Activated CD4-positive, alpha-beta T cell treated with anti-CD3 and anti-CD28 coated beads, Interleukin-2, Interleukin-6, amounts not matched to agents 100 ng/mL and 50 ng/mL, durations not matched to agents 16 hours and 8 hours (primary cell): ENCODE data around the gene ACOT11.
"Not testable (repeated sequence)": the region's sequence is repeated elsewhere in the genome, so short reads cannot be mapped to it uniquely, and the experiment has no call there.

Source experiments
- DNase-seq: peaks from one replicate; pipeline ENCODE4 v3.0.0-alpha.2; 2020

Gene ACOT11

DNA sequence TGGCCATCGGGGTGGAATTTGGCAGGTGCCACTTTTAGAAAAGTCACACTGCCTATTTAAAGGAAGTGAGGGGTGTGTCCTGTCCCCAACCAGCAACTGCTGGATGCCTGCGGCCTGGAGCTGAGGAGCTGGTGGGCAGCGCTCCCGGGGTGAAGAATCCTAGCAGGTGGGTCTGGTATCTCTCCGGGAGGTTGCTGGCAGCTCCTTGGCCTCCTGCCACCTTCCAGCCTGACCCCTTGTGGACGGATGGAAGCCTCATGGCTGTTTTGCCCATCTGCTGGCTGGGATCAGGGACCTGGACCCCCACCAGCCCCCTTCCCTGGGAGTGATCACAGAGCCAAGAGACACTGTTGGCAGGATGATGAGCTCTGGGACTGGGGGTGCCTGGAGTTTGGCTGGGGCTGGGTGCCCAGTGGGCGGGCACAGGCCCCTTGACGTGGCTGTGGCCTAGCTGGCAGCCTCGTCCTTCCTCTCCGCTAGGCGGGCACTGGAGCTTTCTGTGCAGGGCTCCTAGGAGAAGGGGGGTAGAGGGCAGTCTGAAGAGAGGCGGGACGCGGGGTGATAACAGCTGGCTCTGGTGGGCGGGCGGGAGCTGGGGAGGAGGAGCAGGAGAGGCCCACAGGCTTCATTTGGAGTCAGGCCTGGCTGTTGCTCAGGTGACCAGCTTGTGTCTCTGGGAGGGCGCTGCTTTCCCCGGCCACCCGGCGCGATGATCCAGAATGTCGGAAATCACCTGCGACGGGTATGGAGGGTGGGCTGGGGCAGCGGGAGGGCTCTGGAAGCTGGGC, at the start of gene ACOT11:
TSS of gene ACOT11 (plus strand) at position 628 of the 788 bp plus-strand sequence. CDS start at position 710, 82 bp downstream.
- DNase-seq: no peak

DNA sequence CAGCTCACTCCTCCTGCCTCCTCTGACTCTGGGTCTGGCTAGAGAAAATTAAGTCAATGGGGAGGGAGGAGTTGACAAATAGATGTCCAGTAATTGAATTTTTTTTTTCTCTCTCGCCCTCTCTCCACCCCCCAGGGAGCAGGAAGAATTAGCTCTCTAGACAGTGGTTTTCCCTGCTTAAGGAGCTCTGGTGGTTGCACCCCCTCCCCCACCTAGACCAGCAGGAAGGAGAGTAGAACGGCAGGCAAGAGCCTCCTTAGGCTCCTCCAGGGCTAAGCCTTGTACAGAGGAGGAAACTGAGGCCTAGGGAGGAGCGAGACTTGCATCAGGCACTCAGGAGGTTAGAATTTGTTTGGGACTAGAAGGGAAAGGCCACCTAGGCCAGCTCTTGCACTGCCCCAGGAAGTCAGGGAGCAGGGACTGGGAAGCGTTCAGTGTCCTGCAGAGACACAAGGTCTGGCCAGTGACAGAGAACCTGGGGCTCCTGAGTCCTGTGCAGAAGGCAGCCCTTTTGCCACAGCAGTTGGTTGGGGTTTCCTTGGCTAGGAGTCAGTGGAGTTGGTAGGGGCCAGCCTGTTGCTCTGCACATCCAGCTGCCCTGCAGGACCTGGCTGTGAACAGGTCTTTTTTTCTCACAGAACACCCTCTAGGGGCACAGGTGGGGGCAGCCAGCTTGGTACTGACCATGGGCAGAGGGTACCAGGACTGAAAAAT, 49.5 kb upstream of the ACOT11 start:
- no peak for DNase-seq

DNA sequence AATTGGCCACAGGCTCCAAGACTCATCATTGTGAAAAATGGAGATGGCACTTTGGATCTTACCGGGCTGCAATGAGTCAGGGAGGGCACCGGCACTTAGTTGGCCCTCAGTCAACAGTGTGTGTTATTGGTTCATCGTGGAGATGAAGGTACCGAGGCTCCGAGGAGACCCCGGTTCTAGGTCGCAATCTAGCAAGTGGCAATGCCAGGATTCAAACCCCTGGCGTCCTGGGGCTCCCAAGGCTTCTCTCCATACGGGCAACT, 49.0 kb upstream of the ACOT11 start:
- DNase-seq: no peak

DNA sequence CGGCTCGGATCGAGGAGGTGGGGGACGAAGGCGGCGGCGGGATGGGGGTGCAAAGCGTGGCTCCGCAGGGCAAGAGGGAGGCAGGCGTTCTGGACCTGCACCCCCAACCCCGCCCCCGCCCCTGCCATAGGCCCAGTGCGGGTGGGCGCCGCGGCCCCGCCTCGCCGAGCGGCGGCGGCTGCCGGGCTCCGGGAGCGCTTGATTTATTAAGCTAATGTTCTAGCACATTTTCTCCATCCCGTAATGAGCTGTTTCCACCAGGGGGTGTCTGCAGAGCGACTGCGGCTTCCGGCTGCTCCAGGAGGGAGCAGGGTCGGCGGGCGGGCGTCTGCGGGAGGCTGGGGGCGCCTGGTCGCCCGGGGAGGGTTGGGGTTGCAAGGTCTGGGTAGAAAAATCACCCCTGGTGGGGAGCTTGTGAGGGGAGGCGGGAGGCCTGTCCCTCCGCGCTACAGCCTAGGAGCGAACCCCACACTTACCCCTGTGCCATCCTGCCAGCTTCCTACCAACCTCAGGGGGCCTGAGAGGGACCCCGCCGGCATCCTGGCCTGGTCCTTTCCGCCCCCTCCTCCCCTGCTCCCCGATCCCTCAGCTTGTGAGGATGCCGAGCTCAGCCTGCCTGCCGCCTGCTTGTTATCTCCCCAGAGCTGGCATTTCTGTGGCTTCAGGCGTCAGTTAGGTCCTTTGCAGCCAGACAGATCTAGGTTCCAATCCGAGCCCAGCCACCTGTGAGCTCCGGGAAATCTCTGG, 48.5 kb upstream of the ACOT11 start:
- DNase-seq: peak; percentile 43

DNA sequence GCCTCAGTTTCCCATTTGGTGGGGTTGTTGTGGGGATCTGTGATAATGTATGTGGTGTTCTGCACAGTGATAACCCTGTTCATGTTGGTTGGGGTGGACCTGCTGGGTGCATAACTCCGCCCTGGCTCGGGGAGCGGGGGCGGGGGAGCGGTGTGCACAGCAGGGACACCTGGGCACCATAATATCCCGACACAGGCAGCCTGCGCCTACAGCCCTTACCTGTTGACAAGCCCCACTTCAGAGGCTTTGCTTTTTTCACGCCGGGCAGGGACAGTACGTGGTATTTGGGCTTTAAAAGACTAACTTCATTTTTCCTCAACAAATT, 48.0 kb upstream of the ACOT11 start:
- DNase-seq: no peak

DNA sequence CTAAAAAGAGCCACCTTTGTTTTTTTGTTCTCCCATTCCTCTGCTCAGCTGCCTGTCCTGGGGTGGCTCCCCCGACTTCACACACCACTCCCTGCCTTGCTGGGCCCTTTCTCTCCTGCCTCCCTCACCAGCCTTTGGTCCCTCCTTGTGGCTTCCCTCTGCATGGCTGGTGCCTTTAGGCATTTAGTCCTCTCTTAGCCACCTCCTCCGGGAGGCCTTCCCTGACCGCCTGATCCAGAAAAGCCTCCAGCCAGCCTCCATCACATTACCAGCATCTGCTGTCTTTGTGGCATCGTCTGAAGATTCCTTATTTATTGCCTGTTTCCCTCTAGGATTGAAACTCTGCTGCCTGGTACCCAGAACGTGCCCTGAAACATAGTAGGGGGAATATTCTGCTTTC, 46.2 kb upstream of the ACOT11 start:
- no peak for DNase-seq

DNA sequence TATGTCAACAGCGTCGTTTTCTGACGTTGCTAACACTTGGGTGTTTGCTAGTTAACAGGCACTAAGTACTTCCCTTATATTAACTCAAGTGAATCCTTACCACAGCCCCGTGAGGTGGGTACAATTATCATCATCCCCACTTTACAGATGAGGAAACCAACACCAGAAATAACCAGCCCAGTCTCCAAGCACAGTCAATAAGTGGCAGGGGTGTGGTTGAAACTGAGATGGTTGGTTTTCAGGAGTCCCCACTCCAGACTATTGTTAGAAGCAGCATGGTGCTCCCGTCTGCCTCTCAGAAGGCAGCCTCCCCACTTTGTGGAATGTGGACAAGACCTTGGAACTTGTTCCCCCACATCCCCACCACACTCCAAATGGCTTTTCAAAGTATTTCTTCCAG, 45.7 kb upstream of the ACOT11 start:
- no peak for DNase-seq

DNA sequence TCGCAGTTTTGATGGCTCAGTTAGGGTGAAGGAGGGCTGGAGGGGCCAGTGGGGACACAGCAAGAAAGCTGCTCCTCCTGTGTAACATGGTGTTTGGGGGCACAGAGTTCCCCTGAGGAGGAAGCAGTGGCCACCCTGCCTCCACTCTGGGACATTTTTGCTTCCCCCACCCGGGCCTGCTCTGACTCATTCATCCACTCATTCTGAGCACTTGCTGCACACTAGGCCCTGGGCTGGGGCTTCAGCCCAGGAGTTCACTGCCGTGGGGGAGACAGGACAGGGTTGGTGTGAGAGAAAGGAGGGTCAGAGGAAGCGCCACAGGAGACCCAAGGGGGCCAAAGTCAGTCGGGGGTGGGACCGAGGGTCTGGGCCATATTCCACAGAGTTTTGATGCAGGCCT, 41.4 kb upstream of the ACOT11 start:
- no peak for DNase-seq

DNA sequence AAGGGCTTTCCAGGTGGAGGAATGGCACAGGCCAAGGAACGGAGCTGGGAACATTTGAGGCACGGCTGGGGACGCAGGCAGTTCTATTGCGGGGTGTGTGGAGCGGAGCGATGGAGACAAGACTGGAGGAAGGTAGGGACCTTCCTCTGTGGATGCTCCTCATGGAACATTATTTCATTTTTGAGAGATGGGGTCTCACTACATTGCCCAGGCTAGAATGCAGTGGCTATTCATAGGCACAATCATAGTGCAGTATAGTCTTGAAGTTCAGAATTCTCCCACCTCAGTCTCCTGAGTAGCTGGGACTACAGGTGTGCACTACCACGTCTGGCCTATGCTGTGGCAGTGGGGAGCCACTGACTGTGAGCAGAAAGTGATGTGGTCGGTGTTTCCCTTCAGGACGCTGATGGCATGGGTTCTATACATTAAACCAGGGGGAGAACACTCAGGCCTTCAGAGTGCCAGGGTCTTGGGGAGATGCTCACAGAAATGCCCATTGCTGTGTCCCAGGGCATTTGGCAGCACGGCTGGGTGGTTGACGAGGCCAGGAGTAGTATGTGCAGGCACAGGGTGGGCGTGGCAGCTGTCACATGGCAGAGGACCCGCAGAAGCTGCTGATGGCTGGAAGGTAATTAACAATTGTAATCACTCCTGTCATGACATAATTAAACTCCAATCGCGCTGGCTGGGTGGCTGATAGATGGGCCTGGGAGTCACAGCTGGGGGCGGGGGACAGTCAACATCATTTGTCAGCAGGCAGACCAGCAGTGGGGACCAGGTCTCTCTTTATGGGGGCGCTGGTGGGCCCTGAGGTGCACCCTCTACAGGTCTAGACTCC, 40.8 kb upstream of the ACOT11 start:
- DNase-seq: no peak

DNA sequence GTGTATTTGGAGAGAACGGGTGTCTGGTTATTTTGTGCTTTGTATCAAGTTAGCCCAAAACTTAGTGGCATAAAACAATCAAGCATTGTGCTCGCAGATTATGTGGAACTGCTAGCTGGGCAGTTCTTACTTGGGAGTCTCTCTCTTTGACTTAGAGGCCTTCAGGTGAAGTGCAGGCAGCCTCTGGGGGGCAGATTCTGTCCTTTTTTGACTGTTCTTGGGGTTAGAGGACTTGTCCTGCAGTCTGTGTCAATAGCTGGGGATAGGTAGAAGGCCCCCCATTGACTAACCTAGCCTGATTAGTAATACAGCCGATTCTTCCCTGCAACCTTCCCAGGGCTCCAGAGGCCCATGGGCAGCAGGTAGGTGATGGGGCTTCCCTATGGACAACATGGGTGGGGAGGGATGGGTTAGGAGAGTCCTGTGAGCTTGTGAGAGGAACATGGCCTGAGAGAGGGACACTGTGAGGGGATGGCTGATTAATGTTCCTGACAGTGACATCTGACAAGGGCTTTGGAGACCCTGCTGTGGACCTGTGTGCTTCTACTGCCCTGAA, 37.2 kb upstream of the ACOT11 start:
- DNase-seq: no peak

DNA sequence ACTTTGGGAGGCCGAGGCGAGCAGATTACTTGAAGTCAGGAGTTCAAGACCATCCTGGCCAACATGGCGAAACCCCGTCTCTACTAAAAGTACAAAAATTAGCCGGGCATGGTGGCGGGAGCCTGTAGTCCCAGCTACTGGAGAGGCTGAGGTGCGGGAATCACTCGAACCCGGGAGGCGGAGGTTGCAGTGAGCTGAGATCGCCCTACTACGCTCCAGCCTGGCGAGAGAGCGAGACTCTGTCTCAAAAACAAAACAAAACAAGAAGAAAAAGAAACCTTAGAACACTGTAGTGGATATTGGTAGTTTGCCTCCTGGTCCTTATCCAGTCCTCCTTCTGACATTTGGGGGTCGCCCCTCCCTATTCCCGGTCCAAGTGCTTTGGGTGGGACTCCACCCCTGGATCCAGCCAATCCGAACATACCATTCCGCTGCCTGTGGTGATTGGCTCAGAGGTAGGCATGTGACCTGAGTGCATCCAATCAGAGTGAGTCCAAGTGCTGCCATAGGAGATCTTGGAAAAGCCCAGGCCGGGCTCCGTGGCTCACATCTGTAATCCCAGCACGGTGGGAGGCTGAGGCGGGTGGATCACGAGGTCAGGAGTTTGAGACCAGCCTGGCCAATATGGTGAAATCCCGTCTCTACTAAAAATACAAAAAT, 34.0 kb upstream of the ACOT11 start:
- DNase-seq: not testable (repeated sequence)

DNA sequence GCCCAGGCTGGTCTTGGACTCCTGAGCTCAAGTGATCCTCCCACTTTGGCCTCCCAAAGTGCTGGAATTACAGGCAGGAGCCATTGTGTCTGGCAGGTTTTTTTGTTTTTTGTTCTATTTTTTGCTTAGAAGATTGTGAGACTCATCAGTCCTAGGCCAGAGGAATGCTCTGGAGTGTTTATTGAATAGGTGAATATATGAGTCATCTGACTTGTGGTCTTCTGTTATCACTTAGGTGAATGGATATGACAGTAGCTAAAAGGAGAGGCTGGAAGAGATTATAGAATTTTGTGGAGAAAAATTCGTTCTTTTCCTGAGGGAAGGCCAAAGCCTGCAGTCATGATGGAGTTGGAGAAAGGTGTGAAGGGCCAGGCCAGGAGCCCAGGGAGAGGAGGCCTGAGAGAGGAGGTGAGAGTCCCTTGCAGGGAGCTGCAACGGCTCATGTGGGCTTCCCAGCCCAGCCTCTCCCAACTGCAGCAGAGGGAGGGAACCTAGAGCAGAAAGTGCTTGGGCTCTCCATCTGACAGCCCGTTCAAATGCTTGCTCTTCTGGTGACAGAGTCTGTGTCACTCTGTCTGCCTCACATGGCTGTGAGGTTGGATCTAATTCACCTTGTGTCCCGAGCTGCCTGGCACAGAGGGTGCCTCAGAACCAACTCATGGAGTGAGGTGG, 31.6 kb upstream of the ACOT11 start:
- no peak for DNase-seq

DNA sequence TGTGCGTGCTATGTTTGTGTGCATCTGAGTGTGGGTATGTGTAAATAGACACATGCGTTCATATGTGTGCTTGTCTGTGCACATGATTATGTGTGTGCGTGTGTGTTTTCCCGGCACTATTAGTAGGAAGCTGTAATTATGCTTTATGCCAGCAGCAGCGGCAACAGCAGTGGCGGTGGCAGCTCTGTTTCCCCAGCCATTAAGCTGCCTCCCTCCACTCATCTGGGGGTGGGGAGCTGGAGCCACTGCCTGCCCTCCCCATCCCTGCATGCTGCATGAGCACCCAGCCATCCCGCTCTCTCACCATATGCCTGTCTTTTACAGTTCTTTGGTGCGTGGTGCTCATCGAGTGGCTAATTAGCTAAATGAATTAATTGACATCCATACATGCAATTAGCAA, 30.5 kb upstream of the ACOT11 start:
- no peak for DNase-seq

DNA sequence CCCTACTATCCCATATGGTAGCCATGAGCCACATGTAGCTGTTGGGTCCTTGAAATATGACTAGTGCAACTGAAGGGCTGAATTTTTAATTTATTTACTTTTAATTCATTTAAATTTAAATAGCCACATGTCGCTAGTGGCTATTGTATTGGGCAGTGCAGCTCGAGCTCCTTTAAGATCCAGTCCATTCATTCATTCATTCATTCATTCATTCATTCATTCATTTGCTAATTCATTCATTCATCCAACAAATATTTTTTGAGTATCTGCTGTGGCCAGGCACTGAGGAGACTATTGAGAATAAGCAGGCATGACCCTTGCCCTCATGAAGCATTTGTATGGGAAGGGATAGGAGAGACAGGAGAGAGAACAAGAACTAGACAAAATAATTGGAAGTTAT, 29.5 kb upstream of the ACOT11 start:
- no peak for DNase-seq

DNA sequence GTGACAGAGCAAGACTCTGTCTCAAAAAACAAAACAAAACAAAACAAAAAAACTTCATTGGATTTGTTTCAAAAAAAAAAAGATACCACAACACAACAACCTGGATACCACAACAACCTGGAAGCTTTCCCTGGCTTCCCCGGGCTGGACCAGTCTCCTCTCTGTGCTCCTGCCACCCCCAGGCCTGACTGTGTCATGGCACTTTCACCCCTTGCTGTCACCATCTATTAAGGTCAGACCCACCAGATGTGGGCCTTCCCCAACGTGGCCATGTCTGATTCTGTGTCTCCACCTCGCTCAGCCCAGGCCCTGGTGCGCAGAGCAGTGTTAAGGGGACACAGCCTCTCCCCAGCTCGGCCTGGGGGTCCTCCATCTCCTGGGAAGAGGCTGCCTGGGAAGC, 28.3 kb upstream of the ACOT11 start:
- DNase-seq: no peak

DNA sequence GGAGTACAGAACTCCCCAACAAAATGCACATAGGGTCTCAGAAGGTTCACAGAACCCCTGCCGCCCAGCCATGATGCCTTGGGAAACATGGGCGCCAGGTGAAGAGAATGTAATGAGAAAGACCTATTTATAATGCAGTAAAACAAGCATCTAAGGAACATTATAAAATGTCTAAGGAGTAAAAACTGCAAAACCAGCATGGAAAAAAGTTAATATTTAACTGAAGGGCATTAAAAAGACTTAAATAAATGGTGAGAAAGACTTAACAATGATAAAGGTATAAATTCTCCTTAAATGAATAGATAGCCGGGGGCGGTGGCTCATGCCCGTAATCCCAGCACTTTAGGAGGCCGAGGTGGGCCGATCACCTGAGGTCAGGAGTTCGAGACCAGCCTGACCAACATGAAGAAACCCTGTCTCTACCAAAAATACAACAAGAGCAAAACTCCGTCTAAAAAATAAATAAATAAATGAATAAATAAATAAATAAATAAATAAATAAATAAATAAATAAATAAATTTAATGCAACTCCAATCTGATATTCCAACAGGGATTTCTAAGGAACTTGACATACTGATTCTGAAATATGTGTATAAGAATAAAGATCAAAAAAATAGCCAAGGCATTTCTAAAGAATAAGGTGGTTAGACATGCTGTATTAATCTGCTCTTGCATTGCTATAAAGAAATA, 27.3 kb upstream of the ACOT11 start:
- no peak for DNase-seq

DNA sequence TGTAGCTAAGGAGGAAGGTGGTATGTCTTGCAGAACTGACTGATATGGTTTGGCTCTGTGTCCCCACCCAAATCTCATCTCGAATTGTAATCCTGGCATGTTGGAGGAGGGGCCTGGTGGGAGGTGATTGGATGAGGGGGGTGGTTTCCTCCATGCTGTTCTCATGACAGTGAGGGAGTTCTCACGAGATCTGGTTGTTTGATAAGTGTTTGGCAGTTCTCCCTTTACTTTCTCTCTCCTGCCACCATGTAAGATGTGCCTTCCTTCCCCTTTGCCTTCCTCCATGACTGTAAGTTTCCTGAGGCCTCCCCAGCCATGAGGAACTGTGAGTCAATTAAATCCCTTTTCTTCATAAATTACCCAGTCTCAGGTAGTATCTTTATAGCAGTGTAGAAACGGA, 21.5 kb upstream of the ACOT11 start:
- DNase-seq: not testable (repeated sequence)

DNA sequence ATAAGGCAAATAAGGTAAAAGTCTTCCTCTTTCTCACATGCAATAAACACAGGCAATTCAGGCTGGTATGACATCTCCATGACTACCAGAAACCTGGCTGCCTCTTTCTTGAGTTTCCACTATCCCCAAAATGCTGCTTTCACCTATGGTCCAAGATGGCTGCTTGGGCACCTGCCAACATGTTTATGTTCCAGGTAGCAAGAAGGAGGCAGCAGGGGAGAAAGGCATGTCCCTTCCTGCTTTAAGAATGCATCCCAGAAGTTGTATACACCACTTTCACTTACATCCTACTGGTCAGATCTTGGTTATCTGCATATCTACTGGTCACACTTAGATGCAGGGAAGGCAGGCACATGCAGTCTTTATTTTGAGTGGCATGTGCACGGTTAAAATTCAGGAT, 19.4 kb upstream of the ACOT11 start:
- no peak for DNase-seq

DNA sequence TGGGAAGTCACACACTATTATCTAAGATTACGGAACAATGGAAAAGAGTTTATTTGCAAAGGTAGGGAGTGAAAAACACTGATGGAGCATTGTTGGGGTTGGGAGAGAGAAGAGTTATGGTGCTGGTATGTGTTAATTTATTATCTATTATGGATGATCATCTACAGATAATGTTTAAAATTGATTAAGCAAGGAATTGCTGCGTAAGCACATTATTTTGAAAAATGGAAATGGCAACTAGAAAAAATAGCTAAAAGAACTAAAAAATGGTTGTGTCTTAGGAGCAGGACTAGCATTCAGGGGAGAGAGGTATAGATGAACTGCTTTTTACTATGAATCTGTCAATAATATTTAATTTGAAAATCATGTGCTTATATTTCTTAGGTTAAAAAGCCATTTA, 16.0 kb upstream of the ACOT11 start:
- DNase-seq: no peak

DNA sequence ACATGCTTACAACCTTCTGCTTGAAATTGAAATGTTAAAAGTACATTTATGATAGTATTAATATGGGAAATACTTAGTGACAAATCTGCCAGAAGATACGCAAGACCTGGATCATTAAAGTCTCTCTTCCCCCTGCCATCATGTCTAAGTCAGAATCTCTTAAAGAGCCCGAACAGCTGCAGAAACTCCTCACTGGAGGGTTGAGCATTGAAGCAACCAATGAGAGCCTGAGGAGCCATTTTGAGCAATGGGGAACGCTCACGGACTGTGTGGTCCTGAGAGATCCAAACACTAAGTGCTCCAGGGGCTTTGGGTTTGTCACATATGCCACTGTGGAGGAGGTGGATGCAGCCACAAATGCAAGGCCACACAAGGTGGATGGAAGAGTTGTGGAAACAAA, 11.4 kb upstream of the ACOT11 start:
- DNase-seq: not testable (repeated sequence)

DNA sequence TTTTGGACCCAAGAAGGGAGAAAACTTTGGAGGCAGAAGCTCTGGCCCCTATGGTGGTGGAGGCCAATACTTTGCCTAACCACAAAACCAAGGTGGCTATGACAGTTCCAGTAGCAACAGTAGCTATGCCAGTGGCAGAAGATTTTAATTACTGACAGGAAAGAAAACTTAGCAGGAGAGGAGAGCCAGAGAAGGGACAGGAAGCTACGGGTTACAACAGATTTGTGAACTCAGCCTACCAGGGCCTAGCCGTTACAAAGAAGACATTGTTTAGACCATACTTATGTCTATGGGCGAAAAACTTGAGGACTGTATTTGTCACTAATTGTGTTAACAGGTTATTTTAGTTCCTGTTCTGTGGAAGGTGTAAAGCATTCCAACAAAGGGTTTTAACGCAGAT, 10.4 kb upstream of the ACOT11 start:
- no peak for DNase-seq
